CD14-positive monocyte (primary cell): ENCODE measurements around the gene MICALL1. TPM values are rescaled to one million over a fixed set of nuclear protein-coding genes. Genes with fewer than 3 reads are reported as not detected.

Source experiments
- DNase-seq, 3 donors: peaks; one replicate each; pipeline ENCODE4 v3.0.0-alpha.2; 2011 to 2022
- H2AFZ ChIP-seq: 2 replicates; pipeline ENCODE4 v1.6.0; 2012; ENCODE audit warnings: mild to moderate bottlenecking, low read depth, low read length, inconsistent platforms; ENCODE audit not compliant: insufficient read depth, poor library complexity, severe bottlenecking
- H3K27ac ChIP-seq, 2 donors: 1 replicate in 1 of 2; 2 replicates in 1 of 2; pipeline ENCODE4 v1.5.1; 2012 to 2013; ENCODE audit warnings: low read length in 2 of 2, control low read depth in 1 of 2, inconsistent platforms in 1 of 2, low read depth in 1 of 2, mild to moderate bottlenecking in 1 of 2
- H3K27me3 ChIP-seq, 2 donors: one replicate each; pipeline versions ENCODE4 v1.6.0 to v1.6.1; 2011 to 2013; ENCODE audit warnings: low read length in 2 of 2; ENCODE audit not compliant: control insufficient read depth in 2 of 2, insufficient read depth in 2 of 2
- H3K36me3 ChIP-seq, 2 donors: replicated peaks in 1 of 2; 1 replicate in 1 of 2; 2 replicates in 1 of 2; pipeline versions ENCODE4 v1.5.1 to v1.6.1; 2012 to 2013; ENCODE audit warnings: low read length in 2 of 2, control low read depth in 1 of 2, inconsistent platforms in 1 of 2, mild to moderate bottlenecking in 1 of 2; ENCODE audit not compliant: insufficient read depth in 2 of 2, control insufficient read depth in 1 of 2
- H3K4me1 ChIP-seq, 2 donors: 1 replicate in 1 of 2; 2 replicates in 1 of 2; pipeline versions ENCODE4 v1.5.1 to v1.6.1; 2012 to 2013; ENCODE audit warnings: low read length in 2 of 2, control low read depth in 1 of 2, inconsistent platforms in 1 of 2, mild to moderate bottlenecking in 1 of 2, moderate library complexity in 1 of 2; ENCODE audit not compliant: insufficient read depth in 2 of 2, control insufficient read depth in 1 of 2
- H3K4me2 ChIP-seq: replicated peaks from 2 replicates; pipeline ENCODE3; 2012; ENCODE audit warnings: low read length, moderate library complexity, mild to moderate bottlenecking; ENCODE audit not compliant: poor library complexity, severe bottlenecking; ENCODE audit errors: extremely low read depth
- H3K4me3 ChIP-seq, 3 experiments: fragments of 200-600 bp in 1 of 3; sonication (generic) in 1 of 3; replicated peaks in 1 of 3; 1 replicate in 2 of 3; 2 replicates in 1 of 3; pipeline ENCODE4 v1.5.1; 2011 to 2013; ENCODE audit warnings: low read length in 3 of 3, mild to moderate bottlenecking in 3 of 3, control low read depth in 2 of 3, low read depth in 2 of 3, inconsistent platforms in 1 of 3, moderate library complexity in 1 of 3
- H3K79me2 ChIP-seq: 2 replicates; pipeline ENCODE4 v1.6.0; 2012; ENCODE audit warnings: mild to moderate bottlenecking, control low read depth, inconsistent platforms, low read length, moderate library complexity; ENCODE audit not compliant: insufficient read depth
- H3K9ac ChIP-seq: 2 replicates; pipeline ENCODE4 v1.6.0; 2017; ENCODE audit warnings: low read length, mild to moderate bottlenecking; ENCODE audit not compliant: insufficient read depth, poor library complexity, severe bottlenecking
- H3K9me3 ChIP-seq, 2 donors: replicated peaks in 1 of 2; 1 replicate in 1 of 2; 2 replicates in 1 of 2; pipeline versions ENCODE4 v1.5.1 to v1.6.1; 2012 to 2013; ENCODE audit warnings: low read length in 2 of 2, control low read depth in 1 of 2; ENCODE audit not compliant: control insufficient read depth in 1 of 2, insufficient read depth in 1 of 2
- H4K20me1 ChIP-seq: 2 replicates; pipeline ENCODE4 v1.6.0; 2012; ENCODE audit warnings: mild to moderate bottlenecking, low read length, control low read depth, moderate library complexity; ENCODE audit not compliant: insufficient read depth
- H3K27ac Mint-ChIP-seq, 7 donors: one replicate each; pipeline ENCODE4 v1.8.0; 2020; ENCODE audit warnings: mild to moderate bottlenecking in 7 of 7, mixed read lengths in 7 of 7, moderate library complexity in 6 of 7, inconsistent platforms in 2 of 7
- H3K27me3 Mint-ChIP-seq, 3 donors: one replicate each; pipeline ENCODE4 v1.8.0; 2021 to 2022; ENCODE audit warnings: low read depth in 3 of 3, mild to moderate bottlenecking in 3 of 3, mixed read lengths in 3 of 3, moderate library complexity in 3 of 3, inconsistent platforms in 1 of 3
- H3K36me3 Mint-ChIP-seq, 2 donors: one replicate each; pipeline ENCODE4 v1.8.0; 2020; ENCODE audit warnings: mixed read lengths in 2 of 2, inconsistent platforms in 1 of 2, mild to moderate bottlenecking in 1 of 2
- H3K4me1 Mint-ChIP-seq: one replicate; pipeline ENCODE4 v1.8.0; 2020; ENCODE audit warnings: mild to moderate bottlenecking, mixed read lengths
- H3K4me3 Mint-ChIP-seq, 2 donors: one replicate each; pipeline ENCODE4 v1.8.0; 2020; ENCODE audit warnings: mild to moderate bottlenecking in 2 of 2, mixed read lengths in 2 of 2, moderate library complexity in 1 of 2
- H3K9me3 Mint-ChIP-seq, 7 donors: one replicate each; pipeline ENCODE4 v1.8.0; 2020 to 2022; ENCODE audit warnings: mixed read lengths in 7 of 7, mild to moderate bottlenecking in 6 of 7, moderate library complexity in 6 of 7, inconsistent platforms in 2 of 7
- WGBS: methylation state at CpG from one replicate; pipeline ENCODE4 v1.1.5; 2013; ENCODE audit warnings: missing lambda C conversion rate; ENCODE audit not compliant: insufficient coverage; 5-methylcytosine and 5-hydroxymethylcytosine counted together
- intact Hi-C, 2 donors: fragments of 100-400 bp; cut with micrococcal nuclease; formaldehyde crosslinking; loops; one replicate each; pipeline versions ENCODE4 v1.15.0 to v1.15.1; 2023
- polyA plus RNA-seq, 3 donors: library from polyadenylated mRNA; depleted of rRNA in 1 of 3; unstranded in 2 of 3; stranded (reverse) in 1 of 3; fragments of 300-500 nt in 2 of 3; fragments of >200 nt in 1 of 3; fragmentation: Illumina TruSeq in 2 of 3; gene quantifications; 1 replicate in 2 of 3; 2 replicates in 1 of 3; pipeline ENCODE4 v1.2.3, GENCODE V29; 2012 to 2021
- TF ChIP-seq, protein P1 (sequence below): fragments of 200-600 bp; IDR thresholded peaks from one replicate; pipeline ENCODE4 v1.8.0; 2022; ENCODE audit warnings: antibody characterized with exemption, mild to moderate bottlenecking

MICALL1 gene
- polyA plus RNA-seq, 3 donors: 0.51 to 7.0 (median 1.3) TPM

GRCh38 chr22:37971475-37972434 is 65.7 kb downstream of the MICALL1 start:
- H3K9ac ChIP-seq: no peak overlapping the region
- Mint-ChIP-seq H3K27ac (no peak overlapping the region), H3K36me3 (peaks cover 35 to 40% of the 10 kb centered on the region in 2 donors), H3K4me3 (no peak overlapping the region), H3K27me3 (peaks cover 0 to 4% (median 0%) of the 10 kb centered on the region in 3 donors), H3K9me3 (peaks cover 0 to 2% (median 0%) of the 10 kb centered on the region in 7 donors), H3K4me1 (no peaks in the 10 kb centered on the region)
- no peak overlapping the region for H3K27ac ChIP-seq
- H2AFZ ChIP-seq: no peak overlapping the region
- no peaks in the 10 kb centered on the region for H3K4me1 ChIP-seq
- no peaks in the 10 kb centered on the region for H3K27me3 ChIP-seq
- TF ChIP-seq, protein P1, sequence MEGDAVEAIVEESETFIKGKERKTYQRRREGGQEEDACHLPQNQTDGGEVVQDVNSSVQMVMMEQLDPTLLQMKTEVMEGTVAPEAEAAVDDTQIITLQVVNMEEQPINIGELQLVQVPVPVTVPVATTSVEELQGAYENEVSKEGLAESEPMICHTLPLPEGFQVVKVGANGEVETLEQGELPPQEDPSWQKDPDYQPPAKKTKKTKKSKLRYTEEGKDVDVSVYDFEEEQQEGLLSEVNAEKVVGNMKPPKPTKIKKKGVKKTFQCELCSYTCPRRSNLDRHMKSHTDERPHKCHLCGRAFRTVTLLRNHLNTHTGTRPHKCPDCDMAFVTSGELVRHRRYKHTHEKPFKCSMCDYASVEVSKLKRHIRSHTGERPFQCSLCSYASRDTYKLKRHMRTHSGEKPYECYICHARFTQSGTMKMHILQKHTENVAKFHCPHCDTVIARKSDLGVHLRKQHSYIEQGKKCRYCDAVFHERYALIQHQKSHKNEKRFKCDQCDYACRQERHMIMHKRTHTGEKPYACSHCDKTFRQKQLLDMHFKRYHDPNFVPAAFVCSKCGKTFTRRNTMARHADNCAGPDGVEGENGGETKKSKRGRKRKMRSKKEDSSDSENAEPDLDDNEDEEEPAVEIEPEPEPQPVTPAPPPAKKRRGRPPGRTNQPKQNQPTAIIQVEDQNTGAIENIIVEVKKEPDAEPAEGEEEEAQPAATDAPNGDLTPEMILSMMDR: no peak
- no peak for DNase-seq
- no peaks in the 10 kb centered on the region for H4K20me1 ChIP-seq
- peaks cover 21 to 29% of the 10 kb centered on the region in 2 donors for H3K36me3 ChIP-seq
- WGBS: 100% methylated on average over 3 of the region's 7 CpGs
- H3K9me3 ChIP-seq: no peaks in the 10 kb centered on the region
- no peaks in the 10 kb centered on the region for H3K79me2 ChIP-seq
- intact Hi-C loops: no loop called here
- H3K4me2 ChIP-seq: no peak overlapping the region
- no peak overlapping the region for H3K4me3 ChIP-seq

DNA sequence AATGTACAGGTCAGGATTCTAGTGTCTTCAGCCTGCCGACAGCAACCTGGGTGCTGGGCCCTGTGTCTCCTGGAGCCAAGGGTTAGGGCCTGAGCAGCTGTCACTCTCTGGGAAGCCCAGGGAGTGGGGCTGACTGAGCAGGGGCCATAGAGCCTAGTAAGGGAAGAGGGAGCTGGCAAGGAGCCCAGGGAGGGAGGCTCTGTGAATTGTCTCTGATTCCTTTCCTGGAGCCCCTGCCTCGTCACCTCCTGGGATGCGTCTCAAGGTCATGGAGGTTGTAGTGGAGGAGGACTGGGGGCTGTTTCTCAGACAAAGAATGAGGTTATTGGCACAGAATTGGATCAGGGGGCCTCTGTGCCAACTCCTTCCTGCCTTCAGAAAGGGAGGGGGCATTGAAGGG is 66.4 kb downstream of the MICALL1 start:
- H3K4me1 ChIP-seq: no peaks in the 10 kb centered on the region
- Mint-ChIP-seq H3K27ac (peak overlapping the region in 1 of 7 donors; percentile 1), H3K9me3 (peaks cover 0 to 2% (median 0%) of the 10 kb centered on the region in 7 donors), H3K4me3 (no peak overlapping the region), H3K36me3 (peaks cover 28 to 37% of the 10 kb centered on the region in 2 donors), H3K27me3 (peaks cover 0 to 4% (median 0%) of the 10 kb centered on the region in 3 donors), H3K4me1 (no peaks in the 10 kb centered on the region)
- no peaks in the 10 kb centered on the region for H3K79me2 ChIP-seq
- H3K4me3 ChIP-seq: no peak overlapping the region
- TF ChIP-seq, protein P1: no peak
- H3K4me2 ChIP-seq: no peak overlapping the region
- peaks cover 13 to 22% of the 10 kb centered on the region in 2 donors for H3K36me3 ChIP-seq
- H3K9me3 ChIP-seq: no peaks in the 10 kb centered on the region
- H3K27ac ChIP-seq: no peak overlapping the region
- 100% methylated on average over 1 of the region's 3 CpGs for WGBS
- H4K20me1 ChIP-seq: no peaks in the 10 kb centered on the region
- intact Hi-C loops: no loop called here
- DNase-seq: no peak
- no peak overlapping the region for H2AFZ ChIP-seq
- no peak overlapping the region for H3K9ac ChIP-seq
- no peaks in the 10 kb centered on the region for H3K27me3 ChIP-seq
